ENCODE data around the gene ZNF536.

ZNF536 gene

DNA sequence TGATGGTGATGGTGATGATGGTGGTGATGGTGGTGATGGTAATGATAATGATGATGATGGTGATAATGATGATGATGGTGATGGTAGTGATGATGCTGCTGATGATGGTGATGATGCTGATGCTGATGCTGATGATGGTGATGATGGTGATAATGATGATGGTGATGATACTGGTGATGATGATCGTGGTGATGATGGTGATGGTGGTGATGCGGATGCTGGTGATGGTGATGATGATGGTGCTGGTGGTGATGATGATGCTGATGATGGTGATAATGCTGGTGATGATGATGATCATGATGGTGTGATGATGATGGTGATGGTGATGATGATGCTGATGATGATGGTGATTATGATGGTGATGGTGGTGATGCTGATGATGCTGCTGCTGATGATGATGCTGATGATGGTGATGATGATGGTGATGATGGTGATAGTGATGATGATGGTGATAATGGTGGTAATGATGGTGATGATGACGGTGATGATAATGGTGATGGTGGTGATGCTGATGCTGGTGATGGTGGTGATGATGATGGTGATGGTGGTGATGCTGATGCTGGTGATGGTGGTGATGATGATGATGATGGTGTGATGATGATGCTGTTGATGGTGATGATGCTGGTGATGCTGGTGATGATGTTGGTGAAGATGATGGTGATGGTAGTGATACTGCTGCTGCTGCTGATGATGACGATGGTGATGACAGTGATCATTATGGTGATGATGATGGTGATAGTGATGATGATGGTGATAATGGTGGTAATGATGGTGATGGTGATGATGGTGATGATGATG lies 62.8 kb downstream of the ZNF536 start:
- no peaks in the 10 kb centered on the region for H3K27me3 ChIP-seq (ENCODE audit: control insufficient read depth, insufficient read depth, low read length)
- no peaks in the 10 kb centered on the region for H3K9me3 ChIP-seq (ENCODE audit: control insufficient read depth, low read length)
- no peaks in the 10 kb centered on the region for H3K36me3 ChIP-seq (ENCODE audit: control insufficient read depth, insufficient read depth, low read length)
- no peaks in the 10 kb centered on the region for H3K79me2 ChIP-seq
- H3K9ac ChIP-seq, result no peak overlapping the region
- H3K27ac ChIP-seq, result no peak overlapping the region
- TF ChIP-seq, protein P1, sequence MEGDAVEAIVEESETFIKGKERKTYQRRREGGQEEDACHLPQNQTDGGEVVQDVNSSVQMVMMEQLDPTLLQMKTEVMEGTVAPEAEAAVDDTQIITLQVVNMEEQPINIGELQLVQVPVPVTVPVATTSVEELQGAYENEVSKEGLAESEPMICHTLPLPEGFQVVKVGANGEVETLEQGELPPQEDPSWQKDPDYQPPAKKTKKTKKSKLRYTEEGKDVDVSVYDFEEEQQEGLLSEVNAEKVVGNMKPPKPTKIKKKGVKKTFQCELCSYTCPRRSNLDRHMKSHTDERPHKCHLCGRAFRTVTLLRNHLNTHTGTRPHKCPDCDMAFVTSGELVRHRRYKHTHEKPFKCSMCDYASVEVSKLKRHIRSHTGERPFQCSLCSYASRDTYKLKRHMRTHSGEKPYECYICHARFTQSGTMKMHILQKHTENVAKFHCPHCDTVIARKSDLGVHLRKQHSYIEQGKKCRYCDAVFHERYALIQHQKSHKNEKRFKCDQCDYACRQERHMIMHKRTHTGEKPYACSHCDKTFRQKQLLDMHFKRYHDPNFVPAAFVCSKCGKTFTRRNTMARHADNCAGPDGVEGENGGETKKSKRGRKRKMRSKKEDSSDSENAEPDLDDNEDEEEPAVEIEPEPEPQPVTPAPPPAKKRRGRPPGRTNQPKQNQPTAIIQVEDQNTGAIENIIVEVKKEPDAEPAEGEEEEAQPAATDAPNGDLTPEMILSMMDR (IDR thresholded peaks at IDR 0.05), result no peak
- H2AFZ ChIP-seq, result no peak overlapping the region
- no peaks in the 10 kb centered on the region for H3K4me1 ChIP-seq
- H3K4me3 ChIP-seq (ENCODE audit: low read depth, low read length), result no peak overlapping the region
- no peak overlapping the region for H3K4me2 ChIP-seq (ENCODE audit: low read length)

DNA sequence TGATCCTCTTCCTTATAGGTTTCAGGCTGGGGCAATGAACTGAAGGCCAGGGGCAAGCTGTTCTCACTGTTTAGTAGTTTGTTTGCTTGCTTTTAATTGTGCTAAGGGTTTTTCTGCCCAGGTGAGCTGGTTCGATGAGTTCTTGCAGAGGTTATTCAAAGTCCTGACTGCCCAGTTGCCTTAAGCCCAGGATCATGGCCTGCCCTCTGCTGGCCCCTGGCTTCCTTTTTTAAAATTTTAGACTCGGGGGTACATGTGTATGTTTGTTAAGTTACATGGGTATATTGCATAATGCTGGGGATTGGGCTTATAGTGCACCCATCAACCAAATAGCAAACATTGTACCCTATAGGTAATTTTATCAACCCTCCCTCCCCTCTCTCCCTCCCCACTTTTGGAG lies 65.7 kb downstream of the ZNF536 start:
- no peaks in the 10 kb centered on the region for H3K36me3 ChIP-seq (ENCODE audit: control insufficient read depth, insufficient read depth, low read length)
- H3K9me3 ChIP-seq (ENCODE audit: control insufficient read depth, low read length), result no peaks in the 10 kb centered on the region

DNA sequence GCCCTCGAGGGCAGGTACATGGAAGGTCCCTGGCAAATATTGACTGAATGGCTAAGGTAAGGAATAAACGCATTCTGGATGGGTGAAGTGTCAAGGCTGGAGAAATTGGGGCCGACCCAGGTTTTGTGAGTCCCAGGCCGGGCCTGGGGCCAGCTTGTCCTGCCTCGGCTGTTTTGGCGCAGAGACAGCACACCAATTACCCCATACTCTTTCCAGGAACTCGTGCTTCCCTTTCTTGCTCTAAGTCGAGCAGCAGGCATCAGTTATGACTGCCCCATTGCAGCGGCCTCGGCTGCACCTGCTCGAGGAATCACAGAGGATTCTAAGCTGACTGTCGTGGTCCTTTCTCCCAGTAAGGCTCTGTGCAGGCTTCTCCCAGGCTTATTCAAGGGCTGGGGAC lies 67.1 kb downstream of the ZNF536 start:
- Histone ChIP-seq H3K9me3 (ENCODE audit: control insufficient read depth, low read length) (no peaks in the 10 kb centered on the region), H3K79me2 (no peaks in the 10 kb centered on the region)

More for the DNA sequence above, 65.7 kb downstream of the ZNF536 start:
- no peaks in the 10 kb centered on the region for H3K79me2 ChIP-seq
- no peak overlapping the region for H2AFZ ChIP-seq
- no peak overlapping the region for H3K4me3 ChIP-seq (ENCODE audit: low read depth, low read length)
- H3K27me3 ChIP-seq (ENCODE audit: control insufficient read depth, insufficient read depth, low read length), result no peaks in the 10 kb centered on the region
- H3K4me1 ChIP-seq, result no peaks in the 10 kb centered on the region
- TF ChIP-seq, protein P1 (IDR thresholded peaks at IDR 0.05), result no peak
- H3K9ac ChIP-seq, result no peak overlapping the region
- H3K4me2 ChIP-seq (ENCODE audit: low read length), result no peak overlapping the region
- no peak overlapping the region for H3K27ac ChIP-seq

DNA sequence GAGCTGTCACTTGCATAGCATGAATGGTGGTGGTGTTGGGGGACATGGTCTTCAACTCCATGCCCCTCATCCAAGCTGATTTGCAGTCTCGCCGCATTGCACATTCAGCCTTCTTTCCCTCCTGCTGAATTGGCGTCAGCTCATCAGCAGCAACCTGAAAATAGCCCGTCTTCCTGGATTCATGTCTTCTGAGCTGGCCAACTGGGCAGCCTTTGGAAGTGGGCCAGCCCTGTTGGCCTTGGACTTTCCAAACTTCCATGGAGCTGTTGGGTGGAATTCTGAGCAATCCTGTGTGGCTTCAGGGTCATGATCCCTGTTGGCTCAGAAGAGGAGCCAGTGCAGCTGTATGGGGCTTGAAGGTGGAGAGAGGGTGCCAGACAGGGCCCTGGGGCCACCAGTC lies 68.8 kb downstream of the ZNF536 start:
- TF ChIP-seq, protein P1 (IDR thresholded peaks at IDR 0.05), result no peak
- no peaks in the 10 kb centered on the region for H3K79me2 ChIP-seq
- no peak overlapping the region for H3K27ac ChIP-seq
- H3K4me3 ChIP-seq (ENCODE audit: low read depth, low read length), result no peak overlapping the region
- H2AFZ ChIP-seq, result no peak overlapping the region
- no peaks in the 10 kb centered on the region for H3K4me1 ChIP-seq
- H3K9ac ChIP-seq, result no peak overlapping the region
- H3K4me2 ChIP-seq (ENCODE audit: low read length), result no peak overlapping the region
- no peaks in the 10 kb centered on the region for H3K36me3 ChIP-seq (ENCODE audit: control insufficient read depth, insufficient read depth, low read length)
- no peaks in the 10 kb centered on the region for H3K9me3 ChIP-seq (ENCODE audit: control insufficient read depth, low read length)
- H3K27me3 ChIP-seq (ENCODE audit: control insufficient read depth, insufficient read depth, low read length), result no peaks in the 10 kb centered on the region

More for the DNA sequence above, 67.1 kb downstream of the ZNF536 start:
- H3K27me3 ChIP-seq (ENCODE audit: control insufficient read depth, insufficient read depth, low read length), result no peaks in the 10 kb centered on the region
- H3K4me1 ChIP-seq, result no peaks in the 10 kb centered on the region
- H3K27ac ChIP-seq, result no peak overlapping the region
- no peaks in the 10 kb centered on the region for H3K36me3 ChIP-seq (ENCODE audit: control insufficient read depth, insufficient read depth, low read length)
- no peak overlapping the region for H2AFZ ChIP-seq
- TF ChIP-seq, protein P1 (IDR thresholded peaks at IDR 0.05), result no peak
- no peak overlapping the region for H3K4me3 ChIP-seq (ENCODE audit: low read depth, low read length)
- no peak overlapping the region for H3K4me2 ChIP-seq (ENCODE audit: low read length)
- no peak overlapping the region for H3K9ac ChIP-seq

DNA sequence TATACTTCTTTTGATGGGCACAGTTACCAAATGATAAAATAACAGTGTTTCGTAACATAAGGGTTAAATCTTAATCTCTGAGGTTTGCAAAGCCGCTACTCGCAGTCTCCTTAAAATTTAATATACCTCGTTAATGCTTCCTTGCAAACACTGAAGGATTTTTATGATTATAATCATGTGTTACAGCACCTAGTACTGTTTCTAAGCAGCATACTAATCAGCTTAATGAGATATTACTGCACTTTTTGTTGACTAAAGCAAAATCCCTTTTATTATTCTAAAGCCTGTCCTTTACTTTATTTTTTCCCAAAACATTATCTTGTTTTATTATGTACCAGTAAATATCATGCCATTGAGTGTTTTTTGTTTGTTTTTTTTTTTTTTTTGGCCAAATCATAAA lies 70.5 kb downstream of the ZNF536 start:
- H3K27ac ChIP-seq, result no peak overlapping the region
- no peaks in the 10 kb centered on the region for H3K36me3 ChIP-seq (ENCODE audit: control insufficient read depth, insufficient read depth, low read length)
- no peaks in the 10 kb centered on the region for H3K79me2 ChIP-seq
- TF ChIP-seq, protein P1 (IDR thresholded peaks at IDR 0.05), result no peak
- no peak overlapping the region for H3K4me3 ChIP-seq (ENCODE audit: low read depth, low read length)
- no peak overlapping the region for H3K4me2 ChIP-seq (ENCODE audit: low read length)
- no peaks in the 10 kb centered on the region for H3K27me3 ChIP-seq (ENCODE audit: control insufficient read depth, insufficient read depth, low read length)
- H3K9ac ChIP-seq, result no peak overlapping the region
- no peaks in the 10 kb centered on the region for H3K9me3 ChIP-seq (ENCODE audit: control insufficient read depth, low read length)
- no peaks in the 10 kb centered on the region for H3K4me1 ChIP-seq
- H2AFZ ChIP-seq, result no peak overlapping the region

Measured in parathyroid adenoma (tissue), 2 donors.